Left ventricle myocardium inferior (tissue), 1 donor: ENCODE measurements around the gene GLP2R. TPM values are rescaled to one million over a fixed set of nuclear protein-coding genes. Genes with fewer than 3 reads are reported as not detected.

Experiments used
- DNase-seq: peaks from one replicate; pipeline ENCODE4 v3.0.0-alpha.2; 2020
- H3K27ac ChIP-seq: fragments of 200-600 bp; replicated peaks from 2 replicates; pipeline ENCODE4 v1.8.0; 2021
- H3K27me3 ChIP-seq: fragments of 200-600 bp; 2 replicates; pipeline ENCODE4 v1.8.0; 2021; ENCODE audit warnings: low read depth
- H3K36me3 ChIP-seq: fragments of 200-600 bp; 2 replicates; pipeline ENCODE4 v1.8.0; 2021
- H3K4me1 ChIP-seq: fragments of 200-600 bp; 2 replicates; pipeline ENCODE4 v1.8.0; 2021
- H3K4me3 ChIP-seq: fragments of 200-600 bp; 2 replicates; pipeline ENCODE4 v1.8.0; 2021; ENCODE audit warnings: mild to moderate bottlenecking, moderate library complexity
- H3K9me3 ChIP-seq: fragments of 200-600 bp; replicated peaks from 2 replicates; pipeline ENCODE4 v1.8.0; 2021
- intact Hi-C: fragments of 100-400 bp; cut with micrococcal nuclease; formaldehyde crosslinking; loops from one replicate; pipeline ENCODE4 v1.11.0; 2022
- total RNA-seq: library from RNA; stranded (reverse); fragmentation: NEBNext Ultra II Directional; extraction: Animal tissue kit (Norgen Biotek cat#: 25700); gene quantifications from one replicate; pipeline ENCODE4 v1.2.1, GENCODE V29; 2021
- TF ChIP-seq, protein P1 (sequence below): fragments of 200-600 bp; IDR thresholded peaks from 2 replicates; pipeline ENCODE4 v1.8.0; 2021; ENCODE audit warnings: antibody characterized with exemption, mild to moderate bottlenecking, borderline replicate concordance
- donor health status: DM: no; HTN: yes; CAD: no; lungs with severe emphysema.

GLP2R gene
- total RNA-seq, 1 donor from 2014 or later: not detected

- Histone ChIP-seq H3K4me3 (no peak overlapping the region), H3K9me3 (peaks cover 16% of the 10 kb centered on the region), H3K36me3 (no peaks in the 10 kb centered on the region), H3K27ac (peak overlapping the region; percentile 60), H3K27me3 (peaks cover 8% of the 10 kb centered on the region), H3K4me1 (peaks cover 24% of the 10 kb centered on the region)
- no peak for DNase-seq
- TF ChIP-seq, protein P1, sequence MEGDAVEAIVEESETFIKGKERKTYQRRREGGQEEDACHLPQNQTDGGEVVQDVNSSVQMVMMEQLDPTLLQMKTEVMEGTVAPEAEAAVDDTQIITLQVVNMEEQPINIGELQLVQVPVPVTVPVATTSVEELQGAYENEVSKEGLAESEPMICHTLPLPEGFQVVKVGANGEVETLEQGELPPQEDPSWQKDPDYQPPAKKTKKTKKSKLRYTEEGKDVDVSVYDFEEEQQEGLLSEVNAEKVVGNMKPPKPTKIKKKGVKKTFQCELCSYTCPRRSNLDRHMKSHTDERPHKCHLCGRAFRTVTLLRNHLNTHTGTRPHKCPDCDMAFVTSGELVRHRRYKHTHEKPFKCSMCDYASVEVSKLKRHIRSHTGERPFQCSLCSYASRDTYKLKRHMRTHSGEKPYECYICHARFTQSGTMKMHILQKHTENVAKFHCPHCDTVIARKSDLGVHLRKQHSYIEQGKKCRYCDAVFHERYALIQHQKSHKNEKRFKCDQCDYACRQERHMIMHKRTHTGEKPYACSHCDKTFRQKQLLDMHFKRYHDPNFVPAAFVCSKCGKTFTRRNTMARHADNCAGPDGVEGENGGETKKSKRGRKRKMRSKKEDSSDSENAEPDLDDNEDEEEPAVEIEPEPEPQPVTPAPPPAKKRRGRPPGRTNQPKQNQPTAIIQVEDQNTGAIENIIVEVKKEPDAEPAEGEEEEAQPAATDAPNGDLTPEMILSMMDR: no peak
- intact Hi-C loops: no loop called here
These were observed 16.3 kb upstream of the GLP2R start for GRCh38 chr17:9809409-9809808.

- peaks cover 8% of the 10 kb centered on the region for H3K27me3 ChIP-seq
- H3K4me3 ChIP-seq: no peak overlapping the region
- no peak for DNase-seq
- peaks cover 24% of the 10 kb centered on the region for H3K4me1 ChIP-seq
- H3K36me3 ChIP-seq: no peaks in the 10 kb centered on the region
- TF ChIP-seq, protein P1: no peak
- peak overlapping the region; percentile 60 for H3K27ac ChIP-seq
- intact Hi-C loops: no loop called here
- H3K9me3 ChIP-seq: peaks cover 6% of the 10 kb centered on the region
These were observed 15.4 kb upstream of the GLP2R start for GRCh38 chr17:9810100-9810949.

DNA sequence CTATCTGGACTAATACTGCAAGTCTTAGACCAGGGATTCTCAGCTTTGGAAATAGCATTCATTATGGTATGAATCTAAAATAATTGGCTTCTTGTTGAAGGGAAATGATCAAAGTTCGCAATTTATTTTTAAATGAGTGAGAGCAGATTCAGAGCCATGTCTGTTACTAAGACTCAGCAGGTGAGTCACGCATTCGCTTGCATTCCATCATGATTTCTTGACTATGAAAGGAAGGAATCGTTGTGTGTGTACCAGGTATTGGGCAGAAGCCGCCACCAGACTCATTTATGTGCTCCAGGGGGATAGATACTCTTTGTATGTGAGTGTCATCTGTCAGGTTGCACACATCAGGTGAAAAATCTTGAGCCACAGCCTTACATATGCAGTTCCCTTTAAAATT, 14.6 kb upstream of the GLP2R start:
- intact Hi-C loops: no loop called here
- TF ChIP-seq, protein P1: no peak
- Histone ChIP-seq H3K4me3 (no peak overlapping the region), H3K9me3 (no peaks in the 10 kb centered on the region), H3K27ac (peak overlapping the region; percentile 30), H3K36me3 (no peaks in the 10 kb centered on the region), H3K27me3 (peaks cover 8% of the 10 kb centered on the region), H3K4me1 (peaks cover 24% of the 10 kb centered on the region)
- no peak for DNase-seq

- TF ChIP-seq, protein P1: no peak
- H3K4me1 ChIP-seq: peaks cover 24% of the 10 kb centered on the region
These were observed 14.2 kb upstream of the GLP2R start for GRCh38 chr17:9811537-9811936.

DNA sequence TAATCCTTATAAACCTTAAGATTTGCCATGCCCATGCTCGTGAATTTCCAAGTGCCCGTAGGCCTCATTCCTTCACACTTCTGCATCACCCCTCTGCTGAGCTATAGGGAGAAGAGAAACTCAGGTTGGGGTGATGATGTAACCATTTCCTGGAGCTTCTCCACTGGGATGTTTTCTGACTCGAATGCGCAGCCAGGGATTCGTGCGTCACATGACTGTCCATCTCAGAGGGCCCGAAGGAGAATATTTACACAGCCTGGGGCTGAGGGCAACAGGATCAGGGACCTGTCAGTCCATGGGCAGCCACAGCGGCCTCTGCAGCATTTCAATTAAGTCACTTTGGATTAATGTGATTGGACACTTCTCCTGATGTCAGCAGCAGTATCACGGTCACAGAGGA, 12.6 kb upstream of the GLP2R start:
- no peak for DNase-seq
- intact Hi-C loops: no loop called here
- Histone ChIP-seq H3K27ac (no peak overlapping the region), H3K4me3 (no peak overlapping the region), H3K9me3 (no peaks in the 10 kb centered on the region), H3K36me3 (no peaks in the 10 kb centered on the region), H3K27me3 (peaks cover 8% of the 10 kb centered on the region), H3K4me1 (peaks cover 24% of the 10 kb centered on the region)
- TF ChIP-seq, protein P1: no peak

More at GRCh38 chr17:9811537-9811936, 14.2 kb upstream of the GLP2R start:
- no peaks in the 10 kb centered on the region for H3K9me3 ChIP-seq
- no peaks in the 10 kb centered on the region for H3K36me3 ChIP-seq
- intact Hi-C loops: no loop called here
- peak overlapping the region; percentile 30 for H3K27ac ChIP-seq
- H3K4me3 ChIP-seq: no peak overlapping the region
- no peak for DNase-seq
- peaks cover 8% of the 10 kb centered on the region for H3K27me3 ChIP-seq
